Calu3 (cell line): ENCODE data around the gene PAK4. TPM values are rescaled to one million over a fixed set of nuclear protein-coding genes. Genes with fewer than 3 reads are reported as not detected.

Experiments used
- BruUV-seq: library from RNA; stranded (reverse); fragments of 400-500 nt; replicated peaks from 2 replicates; lab custom pipeline; 2021; lab: Mats Ljungman, UMichigan
- CTCF ChIA-PET: fragments of 300-600 bp; sonication (Branson Sonifier 250); formaldehyde crosslinking; loops from one replicate; lab custom pipeline; 2022; ENCODE audit warnings: antibody characterized with exemption; lab: Charles Lee
- DNase-seq: peaks from one replicate; pipeline ENCODE4 v3.0.0; 2022
- H3K27ac Mint-ChIP-seq: one replicate; pipeline ENCODE4 v1.8.0; 2022; ENCODE audit warnings: mixed read lengths; ENCODE audit not compliant: unreplicated experiment
- H3K27me3 Mint-ChIP-seq: one replicate; pipeline ENCODE4 v1.8.0; 2022; ENCODE audit warnings: mixed read lengths; ENCODE audit not compliant: unreplicated experiment
- H3K36me3 Mint-ChIP-seq: one replicate; pipeline ENCODE4 v1.8.0; 2022; ENCODE audit warnings: mild to moderate bottlenecking, moderate library complexity, mixed read lengths; ENCODE audit not compliant: insufficient read depth, unreplicated experiment
- H3K4me1 Mint-ChIP-seq: one replicate; pipeline ENCODE4 v1.8.0; 2022; ENCODE audit warnings: mild to moderate bottlenecking, low read depth, mixed read lengths; ENCODE audit not compliant: unreplicated experiment
- H3K4me3 Mint-ChIP-seq: one replicate; pipeline ENCODE4 v1.8.0; 2022; ENCODE audit warnings: mild to moderate bottlenecking, low read depth, moderate library complexity, mixed read lengths; ENCODE audit not compliant: unreplicated experiment
- H3K9me3 Mint-ChIP-seq: one replicate; pipeline ENCODE4 v1.8.0; 2022; ENCODE audit warnings: low read depth, mixed read lengths; ENCODE audit not compliant: unreplicated experiment
- CTCF ChIP-seq: fragments of 200-600 bp; IDR thresholded peaks from one replicate; pipeline ENCODE4 v1.8.0; 2022; ENCODE audit warnings: antibody characterized with exemption; ENCODE audit not compliant: unreplicated experiment
- intact Hi-C: fragments of 100-400 bp; cut with micrococcal nuclease; formaldehyde crosslinking; loops from one replicate; pipeline ENCODE4 v1.10.0; 2022; ENCODE audit not compliant: unreplicated experiment
- total RNA-seq: library from RNA; stranded (reverse); gene quantifications from 2 replicates; pipeline ENCODE4 v1.2.3, GENCODE V29; 2022

The PAK4 gene
- total RNA-seq, 1 experiment from 2014 or later = 75.7 TPM

GRCh38 chr19:39224910-39225309 is 99.3 kb downstream of the PAK4 start:
- no peaks in the 10 kb centered on the region for H3K9me3 Mint-ChIP-seq
- DNase-seq = no peak
- CTCF ChIA-PET = interaction anchor here (0.6 kb wide), 1 partner anchor 190 kb away, joined by 3 read pairs; no protein-coding TSS in a partner anchor
- H3K36me3 Mint-ChIP-seq = no peaks in the 10 kb centered on the region
- H3K4me3 Mint-ChIP-seq = no peak overlapping the region
- no peak overlapping the region for H3K27ac Mint-ChIP-seq
- no TSS peak for BruUV-seq
- TF ChIP-seq CTCF = no peak
- H3K27me3 Mint-ChIP-seq = peaks cover 64% of the 10 kb centered on the region
- intact Hi-C loops = no loop called here
- no peaks in the 10 kb centered on the region for H3K4me1 Mint-ChIP-seq

Other genes starting within 250 kb of the PAK4 start
- 4.1 TPM in 2 replicates for gene RINL, start 247.5 kb upstream of the PAK4 start, total RNA-seq
- 51.7 and 55.6 TPM in 2 replicates for gene SIRT2, start 226.2 kb upstream of the PAK4 start, total RNA-seq
- 54.4 and 62.6 TPM in 2 replicates for gene NFKBIB, start 225.8 kb upstream of the PAK4 start, total RNA-seq
- gene CCER2, start 213.6 kb upstream of the PAK4 start, total RNA-seq = 0.57 and 1.2 TPM in 2 replicates
- 52.1 and 58.1 TPM in 2 replicates for gene SARS2, start 195.0 kb upstream of the PAK4 start, total RNA-seq
- 73.1 and 88.2 TPM in 2 replicates for gene MRPS12, start 194.8 kb upstream of the PAK4 start, total RNA-seq
- 20.1 and 24.2 TPM in 2 replicates for gene FBXO17, start 150.0 kb upstream of the PAK4 start, total RNA-seq
- gene FBXO27, start 93.2 kb upstream of the PAK4 start, total RNA-seq = 9.6 and 14.6 TPM in 2 replicates
- 6.6 and 9.5 TPM in 2 replicates for gene ACP7, start 41.4 kb upstream of the PAK4 start, total RNA-seq
- gene NCCRP1, start 71.2 kb downstream of the PAK4 start, total RNA-seq = 2.0 and 2.1 TPM in 2 replicates
- gene SYCN, start 78.5 kb downstream of the PAK4 start, total RNA-seq = not detected in 2 replicates
- gene IFNL3, start 119.2 kb downstream of the PAK4 start, total RNA-seq = not detected in 2 replicates
- gene IFNL4, start 123.1 kb downstream of the PAK4 start, total RNA-seq = not detected in 2 replicates
- gene IFNL2, start 142.6 kb downstream of the PAK4 start, total RNA-seq = not detected in 2 replicates
- gene IFNL1, start 170.6 kb downstream of the PAK4 start, total RNA-seq = 1.0 and 1.1 TPM in 2 replicates
- gene LRFN1, start 195.1 kb downstream of the PAK4 start, total RNA-seq = 4.0 and 5.6 TPM in 2 replicates
- gene GMFG, start 210.3 kb downstream of the PAK4 start, total RNA-seq = not detected in 2 replicates
- gene SAMD4B, start 216.6 kb downstream of the PAK4 start, total RNA-seq = 214 and 237 TPM in 2 replicates